Keratinocyte (primary cell): ENCODE data around the gene ADM2.

Source experiments
- EZH2 ChIP-seq: IDR thresholded peaks from one replicate; pipeline ENCODE4 v1.6.1; 2012; ENCODE audit warnings: inconsistent platforms, mild to moderate bottlenecking, low read length, moderate library complexity
- TF ChIP-seq, protein P1 (sequence below), 3 experiments: IDR thresholded peaks in 1 of 3; conservative IDR thresholded peaks in 1 of 3; optimal IDR thresholded peaks in 1 of 3; 2 replicates in 2 of 3; 3 replicates in 1 of 3; pipeline versions ENCODE3 to v1.5.1; 2011; ENCODE audit warnings: low read length in 3 of 3, mild to moderate bottlenecking in 3 of 3, moderate library complexity in 2 of 3, control low read depth in 1 of 3, inconsistent platforms in 1 of 3; ENCODE audit not compliant: insufficient read depth in 2 of 3; ENCODE audit errors: extremely low read depth in 1 of 3

DNA sequence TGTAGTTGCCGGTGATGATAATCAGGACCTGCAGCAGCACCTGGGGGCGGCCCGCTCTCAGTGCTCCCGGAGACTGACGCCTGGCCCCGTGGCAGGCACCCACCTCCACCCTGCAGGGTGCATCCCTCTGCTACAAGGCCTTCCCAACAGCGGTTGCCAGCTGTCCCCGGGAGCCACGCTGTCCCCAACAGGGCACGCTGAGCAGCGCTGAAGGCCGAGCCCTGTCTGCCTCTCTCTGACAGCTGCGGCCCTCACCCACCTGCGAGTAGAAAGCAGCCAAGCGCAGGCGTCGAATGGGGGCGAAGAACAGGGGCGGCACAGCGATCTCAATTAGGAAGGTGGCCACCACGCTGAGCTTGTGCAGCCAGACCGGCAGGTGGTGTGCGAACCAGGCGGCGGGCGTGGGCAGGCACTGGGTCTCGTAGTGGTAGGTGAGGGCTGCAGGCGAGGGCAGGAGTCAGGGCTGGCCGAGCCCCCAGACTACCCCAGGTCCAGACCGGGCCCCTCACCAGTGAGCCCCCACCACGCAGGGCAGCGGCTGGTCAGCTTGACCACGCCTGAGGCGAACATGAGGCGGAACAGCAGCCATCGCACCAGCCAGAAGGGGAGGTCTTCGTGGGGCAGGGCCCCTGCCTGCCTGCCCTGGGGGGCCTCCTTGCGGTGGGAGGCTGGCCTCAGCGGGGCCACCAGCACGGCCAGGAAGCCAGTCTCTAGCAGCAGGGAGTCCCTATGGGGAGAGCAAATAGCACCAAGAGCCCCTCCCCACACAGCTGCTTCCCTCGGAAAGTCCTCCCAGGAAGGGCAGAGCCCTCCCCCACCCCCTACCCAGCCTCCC, 24.6 kb downstream of the ADM2 start:
- no peak for TF ChIP-seq EZH2
- TF ChIP-seq, protein P1, sequence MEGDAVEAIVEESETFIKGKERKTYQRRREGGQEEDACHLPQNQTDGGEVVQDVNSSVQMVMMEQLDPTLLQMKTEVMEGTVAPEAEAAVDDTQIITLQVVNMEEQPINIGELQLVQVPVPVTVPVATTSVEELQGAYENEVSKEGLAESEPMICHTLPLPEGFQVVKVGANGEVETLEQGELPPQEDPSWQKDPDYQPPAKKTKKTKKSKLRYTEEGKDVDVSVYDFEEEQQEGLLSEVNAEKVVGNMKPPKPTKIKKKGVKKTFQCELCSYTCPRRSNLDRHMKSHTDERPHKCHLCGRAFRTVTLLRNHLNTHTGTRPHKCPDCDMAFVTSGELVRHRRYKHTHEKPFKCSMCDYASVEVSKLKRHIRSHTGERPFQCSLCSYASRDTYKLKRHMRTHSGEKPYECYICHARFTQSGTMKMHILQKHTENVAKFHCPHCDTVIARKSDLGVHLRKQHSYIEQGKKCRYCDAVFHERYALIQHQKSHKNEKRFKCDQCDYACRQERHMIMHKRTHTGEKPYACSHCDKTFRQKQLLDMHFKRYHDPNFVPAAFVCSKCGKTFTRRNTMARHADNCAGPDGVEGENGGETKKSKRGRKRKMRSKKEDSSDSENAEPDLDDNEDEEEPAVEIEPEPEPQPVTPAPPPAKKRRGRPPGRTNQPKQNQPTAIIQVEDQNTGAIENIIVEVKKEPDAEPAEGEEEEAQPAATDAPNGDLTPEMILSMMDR (optimal IDR thresholded peaks at IDR 0.05 in 1 of 3, IDR thresholded peaks at IDR 0.05 in 1 of 3, conservative IDR thresholded peaks at IDR 0.05 in 1 of 3; ENCODE audit: extremely low read depth in 1 of 3, insufficient read depth in 2 of 3, low read length in 3 of 3): no peak
